HG02571 (cell line): ENCODE data around the gene CDC25A.

Experiments used
- ATAC-seq: cut with Tn5 transposase; IDR thresholded peaks from one replicate; pipeline ENCODE4 v1.9.1; 2021; ENCODE audit warnings: mild to moderate bottlenecking, moderate library complexity; ENCODE audit not compliant: unreplicated experiment

The CDC25A gene

GRCh38 chr3:48142316-48142870 lies 45.8 kb downstream of the CDC25A start:
- ATAC-seq: no peak

GRCh38 chr3:48141604-48142137 lies 46.5 kb downstream of the CDC25A start:
- ATAC-seq: no peak

DNA sequence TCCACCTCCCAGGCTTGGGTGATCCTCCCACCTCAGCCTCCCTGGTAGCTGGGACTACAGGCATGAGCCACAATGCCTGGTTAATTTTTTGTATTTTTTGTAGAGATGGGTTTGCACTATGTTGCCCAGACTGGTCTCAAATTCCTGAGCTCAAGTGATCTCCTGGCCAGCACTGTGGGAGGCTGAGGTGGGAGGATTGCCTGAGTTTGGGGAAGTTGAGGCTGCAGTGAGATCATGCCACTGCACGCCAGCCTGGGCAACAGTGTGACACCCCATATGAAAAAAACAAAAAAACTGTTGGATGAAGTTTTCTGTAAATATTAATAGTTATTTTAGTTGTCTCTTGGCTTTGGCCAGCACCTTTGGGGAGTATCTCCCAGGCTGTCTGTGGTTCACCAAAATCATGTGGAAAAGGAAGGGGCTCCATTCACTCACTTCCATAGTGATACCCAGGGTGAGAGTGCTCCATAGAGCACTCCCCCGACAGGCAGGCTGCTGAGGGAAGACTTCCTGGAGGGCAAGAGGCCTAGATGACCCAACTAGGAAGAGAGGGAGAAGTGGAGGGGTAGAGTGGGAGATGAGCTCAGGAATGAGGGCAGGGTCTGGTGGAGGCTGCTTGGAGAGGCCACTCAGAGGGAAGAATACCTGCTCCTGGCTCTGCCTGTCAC lies 47.1 kb downstream of the CDC25A start:
- no peak for ATAC-seq

GRCh38 chr3:48140336-48140757 lies 47.9 kb downstream of the CDC25A start:
- no peak for ATAC-seq

DNA sequence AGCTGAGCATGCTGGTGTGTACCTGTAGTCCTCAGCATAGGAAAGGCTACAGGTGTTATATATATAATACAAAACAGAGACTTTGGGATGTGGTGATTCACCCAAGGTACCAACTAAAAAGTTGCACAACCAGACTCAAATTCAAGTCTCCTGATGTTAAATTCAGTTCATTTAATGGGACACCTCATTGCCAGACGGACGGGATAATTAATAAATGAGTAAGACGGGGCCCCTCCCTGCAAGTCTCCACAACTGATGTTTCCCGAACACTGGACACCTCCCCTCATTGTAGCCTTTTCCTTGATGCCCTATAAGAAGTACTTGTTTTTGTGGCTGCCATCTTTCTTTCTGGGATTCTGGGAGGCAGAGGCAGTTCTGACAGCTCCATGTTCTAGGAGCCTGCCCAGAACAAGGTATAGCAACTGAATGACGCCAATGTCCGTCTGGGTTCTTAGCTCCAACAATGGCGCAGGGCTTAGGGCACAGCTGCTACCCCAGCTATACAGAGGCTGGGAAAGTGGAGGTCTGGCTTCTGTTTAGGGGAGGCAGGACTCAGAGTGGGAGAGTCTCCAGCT lies 50.7 kb downstream of the CDC25A start:
- no peak for ATAC-seq

DNA sequence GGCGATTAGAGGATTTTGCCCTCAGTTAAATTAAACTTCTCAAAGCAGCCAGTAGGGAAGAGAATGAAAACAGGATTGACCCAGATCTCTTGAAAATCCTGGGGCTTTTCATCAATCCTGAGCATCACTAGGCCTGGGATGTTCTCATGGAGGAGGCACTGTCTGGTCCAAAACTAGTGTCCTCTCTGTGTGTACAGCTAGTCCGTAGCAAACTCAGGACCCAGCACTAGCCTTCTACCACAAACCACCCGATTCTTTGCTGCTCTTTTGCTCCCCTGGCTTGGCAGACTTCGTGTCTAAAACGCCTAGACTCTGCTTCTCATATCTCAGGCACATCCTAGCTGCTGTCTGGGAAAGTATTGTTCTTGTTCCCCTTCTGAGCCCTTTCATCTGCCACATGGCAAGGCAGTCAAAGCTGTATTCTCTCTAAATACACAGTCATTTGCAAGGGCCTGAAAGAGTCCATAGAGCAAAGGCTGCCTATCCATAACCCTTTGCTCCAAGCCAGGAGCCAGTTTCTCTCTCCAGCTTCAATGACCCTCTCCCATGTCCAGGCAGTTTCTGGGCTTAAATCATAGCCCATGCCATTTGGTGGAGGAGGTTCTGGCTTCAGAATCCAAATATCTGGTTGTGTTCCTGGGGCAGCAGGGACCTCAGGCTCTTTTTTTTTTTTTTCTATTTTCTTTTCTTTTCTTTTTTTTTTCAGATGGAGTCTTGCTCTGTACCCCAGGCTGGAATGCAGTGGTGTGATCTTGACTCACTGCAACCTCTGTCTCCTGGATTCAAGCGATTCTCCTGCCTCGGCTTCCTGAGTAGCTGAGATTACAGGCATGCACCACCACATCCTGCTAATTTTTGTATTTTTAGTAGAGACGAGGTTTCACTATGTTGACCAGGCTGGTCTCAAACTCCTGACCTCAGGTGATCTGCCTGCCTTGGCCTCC lies 52.4 kb downstream of the CDC25A start:
- ATAC-seq: no peak

DNA sequence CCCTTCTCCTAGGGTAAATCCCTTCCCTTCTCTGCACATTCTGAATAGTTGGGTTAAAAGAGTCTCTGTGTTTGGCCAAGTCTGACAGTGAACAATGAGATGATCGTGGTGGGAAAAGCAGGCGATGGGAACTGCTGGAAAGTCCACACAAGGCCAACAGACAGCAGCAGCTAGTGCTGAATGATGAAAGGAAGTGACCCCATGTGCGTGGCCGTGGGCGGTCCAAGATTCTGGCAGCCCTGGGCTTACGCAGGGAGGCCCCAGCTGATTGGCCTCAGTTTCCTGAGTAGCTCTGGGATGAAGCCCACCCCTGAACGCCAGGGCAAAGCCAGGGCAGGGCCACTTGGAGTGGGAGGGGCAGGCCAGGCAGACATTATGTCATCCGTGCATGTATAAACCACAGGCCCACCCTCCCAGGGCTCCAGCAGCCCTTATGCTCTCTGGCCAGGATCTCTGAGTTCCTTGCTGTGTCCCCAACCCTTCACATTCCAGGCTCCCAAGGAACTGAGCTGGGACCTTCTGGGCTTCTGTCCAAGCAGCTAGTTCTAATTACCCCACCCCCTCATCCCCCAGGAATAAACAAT lies 57.8 kb downstream of the CDC25A start:
- no peak for ATAC-seq

GRCh38 chr3:48129921-48130320 lies 58.3 kb downstream of the CDC25A start:
- no peak for ATAC-seq

DNA sequence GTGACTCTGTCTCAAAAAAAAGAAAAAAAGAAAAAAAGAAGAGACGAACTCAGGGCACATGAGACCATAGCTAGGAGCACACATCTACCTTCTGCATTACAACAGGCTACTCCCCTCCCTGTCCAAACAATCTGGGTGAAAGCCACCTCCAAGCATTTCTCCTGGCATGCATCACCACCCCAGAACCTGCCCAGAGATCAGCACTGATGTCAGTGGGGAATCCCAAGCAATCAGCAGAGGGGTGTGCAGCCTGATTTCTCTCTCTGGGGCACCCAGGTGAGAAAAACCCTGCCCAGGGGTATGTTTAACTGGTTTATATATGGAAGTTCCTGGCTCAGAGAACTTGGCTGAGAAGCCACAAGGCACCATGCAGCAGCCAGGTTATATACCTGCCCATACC lies 59.4 kb downstream of the CDC25A start:
- ATAC-seq: no peak

GRCh38 chr3:48125886-48126622 lies 62.2 kb downstream of the CDC25A start:
- ATAC-seq: no peak

DNA sequence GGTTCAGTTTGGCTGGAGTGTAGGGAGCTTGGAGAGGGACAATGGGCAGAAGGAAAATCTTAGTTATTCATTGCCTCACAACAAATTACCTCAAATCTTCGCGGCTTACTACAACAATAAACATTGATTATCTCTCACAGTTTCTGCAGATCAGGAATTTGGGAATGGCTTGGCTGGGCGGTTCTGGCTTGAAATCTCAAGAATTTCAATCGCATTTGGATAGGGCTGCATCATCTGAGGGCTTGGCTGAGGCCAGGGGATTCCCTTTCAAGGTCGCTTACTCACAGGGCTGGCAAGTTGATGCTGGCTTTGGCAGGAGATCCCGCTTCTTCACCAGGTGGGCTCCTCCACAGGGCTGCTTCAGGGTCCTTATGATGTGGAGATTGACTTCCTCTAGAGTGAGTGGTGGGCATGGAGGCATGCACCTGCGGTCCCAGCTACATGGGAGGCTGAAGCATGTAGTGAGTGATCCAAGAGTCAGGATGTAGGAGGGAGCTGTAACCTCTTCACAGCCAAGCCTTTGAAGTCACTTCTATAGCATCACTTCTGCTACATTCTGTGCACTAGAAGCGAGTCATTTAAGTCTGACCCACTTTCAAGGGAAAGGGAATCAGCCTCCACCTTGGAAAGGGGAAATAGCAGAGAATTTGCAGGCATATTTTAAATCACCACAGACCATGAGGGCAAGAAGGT lies 63.1 kb downstream of the CDC25A start:
- ATAC-seq: no peak

DNA sequence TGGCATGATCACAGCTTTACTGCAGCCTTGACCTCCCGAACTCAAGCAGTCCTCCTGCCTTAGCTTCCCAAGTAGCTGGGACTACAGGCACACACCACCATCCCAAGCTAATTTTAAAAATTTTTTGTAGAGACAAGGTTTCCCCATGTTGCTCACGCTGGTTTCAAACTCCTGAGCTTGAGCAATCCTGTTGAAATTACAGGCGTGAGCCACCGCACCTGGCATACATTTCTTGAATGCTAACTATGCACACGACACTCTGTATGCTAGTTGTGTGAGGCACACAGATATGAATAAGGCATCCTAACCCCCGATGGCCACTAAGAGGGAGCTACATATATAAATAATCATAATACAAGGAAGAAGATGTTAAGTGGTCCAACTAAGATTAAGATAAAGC lies 64.9 kb downstream of the CDC25A start:
- no peak for ATAC-seq

- no peak for ATAC-seq
Measured at GRCh38 chr3:48122504-48122903, 65.7 kb downstream of the CDC25A start.

- ATAC-seq: no peak
Measured at GRCh38 chr3:48120223-48120622, 68.0 kb downstream of the CDC25A start.

GRCh38 chr3:48119505-48120193 lies 68.6 kb downstream of the CDC25A start:
- ATAC-seq: no peak

DNA sequence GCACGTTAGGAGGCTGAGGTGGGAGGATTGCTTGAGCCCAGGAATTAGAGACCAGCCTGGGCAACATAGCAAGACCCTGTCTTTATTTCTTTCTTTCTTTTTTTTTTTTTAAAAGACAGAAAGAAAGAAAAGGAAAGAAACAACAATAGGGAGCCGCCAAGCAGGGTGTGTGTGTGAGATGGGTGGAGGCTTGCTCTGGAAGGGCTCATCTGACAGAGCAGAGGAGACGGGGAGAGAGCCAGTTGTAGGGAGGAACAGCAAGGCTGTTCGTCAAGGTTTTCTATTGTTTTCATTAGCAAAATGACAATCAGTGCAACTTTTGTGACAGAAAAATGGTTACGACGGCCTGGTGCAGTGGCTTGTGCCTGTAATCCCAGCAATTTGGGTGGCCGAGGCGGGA lies 69.3 kb downstream of the CDC25A start:
- no peak for ATAC-seq

GRCh38 chr3:48118322-48118721 lies 69.9 kb downstream of the CDC25A start:
- ATAC-seq: no peak

GRCh38 chr3:48112813-48113212 lies 75.4 kb downstream of the CDC25A start:
- ATAC-seq: no peak
